ENCODE data around the gene TMEM184C. TPM values are rescaled to one million over a fixed set of nuclear protein-coding genes. Genes with fewer than 3 reads are reported as not detected.

The TMEM184C gene
- total and polyA plus RNA-seq, 10 donors, result 2.9 to 26.3 (median 22.4) TPM

GRCh38 chr4:147689067-147689466 is 71.9 kb downstream of the TMEM184C start:
- TF ChIP-seq POLR2A (IDR thresholded peaks at IDR 0.05), result no peak
- TF ChIP-seq POLR2AphosphoS5 (IDR thresholded peaks at IDR 0.05), result no peak
- intact Hi-C loops (cut with DNase I; ENCODE audit: low total_unique reads), result no loop called here
- Histone ChIP-seq H3K27ac (no peak overlapping the region), H3K27me3 (replicated peaks in 1 of 7) (peaks cover 0 to 16% (median 0%) of the 10 kb centered on the region in 7 donors), H3K4me3 (no peak overlapping the region), H3K9me3 (no peaks in the 10 kb centered on the region), H3K4me1 (peaks cover 0 to 7% (median 5%) of the 10 kb centered on the region in 6 donors), H3K36me3 (no peaks in the 10 kb centered on the region)
- 20 to 55% (median 33%) methylated on average over 4 of the region's 4 CpGs for WGBS, 5 donors
- DNase-seq, result no peak

GRCh38 chr4:147691820-147692219 is 74.6 kb downstream of the TMEM184C start:
- intact Hi-C loops (cut with DNase I; ENCODE audit: low total_unique reads), result no loop called here
- TF ChIP-seq POLR2A (IDR thresholded peaks at IDR 0.05), result no peak
- Histone ChIP-seq H3K9me3 (no peaks in the 10 kb centered on the region), H3K4me3 (no peak overlapping the region), H3K27ac (no peak overlapping the region), H3K36me3 (no peaks in the 10 kb centered on the region), H3K4me1 (no peaks in the 10 kb centered on the region), H3K27me3 (replicated peaks in 1 of 7) (peaks cover 0 to 23% (median 0%) of the 10 kb centered on the region in 7 donors)
- 79 to 93% (median 82%) methylated on average over 2 of the region's 2 CpGs for WGBS, 5 donors
- no peak for DNase-seq

GRCh38 chr4:147693218-147693617 is 76.0 kb downstream of the TMEM184C start:
- no peaks in the 10 kb centered on the region for H3K9me3 ChIP-seq
- no peak overlapping the region for H3K27ac ChIP-seq
- no peaks in the 10 kb centered on the region for H3K36me3 ChIP-seq
- TF ChIP-seq POLR2AphosphoS5 (IDR thresholded peaks at IDR 0.05), result no peak
- no peak for DNase-seq
- WGBS, 5 donors, result 84 to 91% (median 86%) methylated on average over 3 of the region's 3 CpGs
- no peak overlapping the region for H3K4me3 ChIP-seq
- H3K27me3 ChIP-seq (replicated peaks in 1 of 7), result peaks cover 0 to 23% (median 0%) of the 10 kb centered on the region in 7 donors
- H3K4me1 ChIP-seq, result no peaks in the 10 kb centered on the region
- intact Hi-C loops (cut with DNase I; ENCODE audit: low total_unique reads), result no loop called here

GRCh38 chr4:147696866-147697265 is 79.7 kb downstream of the TMEM184C start:
- Histone ChIP-seq H3K9me3 (peaks cover 0 to 14% (median 7%) of the 10 kb centered on the region in 8 donors), H3K4me3 (no peak overlapping the region), H3K36me3 (no peaks in the 10 kb centered on the region), H3K4me1 (no peaks in the 10 kb centered on the region), H3K27me3 (replicated peaks in 1 of 7) (peaks cover 0 to 15% (median 0%) of the 10 kb centered on the region in 7 donors), H3K27ac (no peak overlapping the region)
- intact Hi-C loops (cut with DNase I; ENCODE audit: low total_unique reads), result no loop called here
- no peak for DNase-seq
- 70 to 85% (median 72%) methylated on average over 1 of the region's 1 CpG for WGBS, 5 donors
- TF ChIP-seq POLR2A (IDR thresholded peaks at IDR 0.05) (no peak), CTCF (IDR thresholded peaks at IDR 0.05 in 8 of 11, conservative IDR thresholded peaks at IDR 0.05 in 3 of 11) (no peak), POLR2AphosphoS5 (IDR thresholded peaks at IDR 0.05) (no peak)

- TF ChIP-seq POLR2AphosphoS5 (IDR thresholded peaks at IDR 0.05) (no peak), POLR2A (IDR thresholded peaks at IDR 0.05) (no peak), CTCF (IDR thresholded peaks at IDR 0.05 in 8 of 11, conservative IDR thresholded peaks at IDR 0.05 in 3 of 11) (no peak)
Observed at GRCh38 chr4:147704846-147705245, 87.6 kb downstream of the TMEM184C start.

More at GRCh38 chr4:147704846-147705245, 87.6 kb downstream of the TMEM184C start:
- Histone ChIP-seq H3K4me1 (peaks cover 0 to 8% (median 1%) of the 10 kb centered on the region in 6 donors), H3K27me3 (replicated peaks in 1 of 7) (no peaks in the 10 kb centered on the region), H3K9me3 (peaks cover 0 to 8% (median 4%) of the 10 kb centered on the region in 8 donors), H3K27ac (no peak overlapping the region), H3K36me3 (no peaks in the 10 kb centered on the region), H3K4me3 (no peak overlapping the region)
- no peak for DNase-seq
- WGBS, 5 donors, result 75 to 92% (median 84%) methylated on average over 1 of the region's 1 CpG
- intact Hi-C loops (cut with DNase I; ENCODE audit: low total_unique reads), result no loop called here
